HPDE6-E6E7 (cell line): Measurements from ENCODE around the gene SCARB1.

Experiments used
- DNase-seq: peaks from one replicate; pipeline ENCODE4 v3.0.0; 2011; ENCODE audit warnings: missing footprints; ENCODE audit errors: extremely low spot score

Gene SCARB1

GRCh38 chr12:124760560-124760959, 103.1 kb downstream of the SCARB1 start:
- DNase-seq = no peak

GRCh38 chr12:124759841-124760503, 103.7 kb downstream of the SCARB1 start:
- no peak for DNase-seq

GRCh38 chr12:124758266-124759220, 105.1 kb downstream of the SCARB1 start:
- DNase-seq = no peak

- no peak for DNase-seq
These were observed 106.3 kb downstream of the SCARB1 start for GRCh38 chr12:124757329-124757728.

GRCh38 chr12:124756760-124757159, 106.9 kb downstream of the SCARB1 start:
- DNase-seq = no peak

DNA sequence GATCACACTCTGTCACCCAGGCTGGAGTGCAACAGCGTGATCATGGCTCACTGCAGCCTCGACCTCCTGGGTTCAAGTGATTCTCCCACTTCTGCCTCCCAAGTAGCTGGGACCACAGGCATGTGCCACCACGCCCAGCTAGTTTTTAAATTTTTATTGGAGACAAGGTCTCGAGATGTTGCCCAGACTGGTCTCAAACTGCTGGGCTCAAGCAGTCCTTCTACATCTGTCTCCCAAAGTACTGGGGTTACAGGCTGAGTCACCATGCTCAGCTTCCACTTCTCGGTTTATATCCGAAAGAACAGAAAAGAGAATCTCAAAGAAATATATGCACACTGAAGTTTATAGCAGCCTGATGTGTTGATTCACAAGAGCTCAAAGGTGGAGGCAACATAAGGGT, 107.5 kb downstream of the SCARB1 start:
- no peak for DNase-seq

GRCh38 chr12:124755801-124756148, 107.9 kb downstream of the SCARB1 start:
- no peak for DNase-seq

- no peak for DNase-seq
These were observed 108.5 kb downstream of the SCARB1 start for GRCh38 chr12:124754949-124755800.

GRCh38 chr12:124754491-124754890, 109.2 kb downstream of the SCARB1 start:
- DNase-seq = no peak

DNA sequence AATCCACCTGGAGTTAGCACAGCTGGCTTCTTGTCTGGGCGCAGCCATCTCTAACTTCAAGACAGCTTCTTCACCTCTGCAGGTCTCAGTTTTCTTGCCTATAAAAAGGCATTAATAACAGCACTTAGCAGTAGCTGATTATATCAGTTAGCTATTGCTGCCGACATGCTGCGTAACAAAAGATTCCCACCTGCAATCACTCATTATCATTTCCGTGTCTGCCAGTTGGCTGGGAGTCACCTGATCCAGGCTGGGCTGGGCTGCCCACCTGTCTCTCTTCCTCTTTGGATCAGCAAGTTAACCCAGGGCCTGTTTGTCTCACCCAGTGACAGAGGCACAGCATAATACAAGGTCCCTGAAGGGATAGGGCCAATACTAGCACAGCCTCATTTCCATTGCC, 109.7 kb downstream of the SCARB1 start:
- DNase-seq = no peak

DNA sequence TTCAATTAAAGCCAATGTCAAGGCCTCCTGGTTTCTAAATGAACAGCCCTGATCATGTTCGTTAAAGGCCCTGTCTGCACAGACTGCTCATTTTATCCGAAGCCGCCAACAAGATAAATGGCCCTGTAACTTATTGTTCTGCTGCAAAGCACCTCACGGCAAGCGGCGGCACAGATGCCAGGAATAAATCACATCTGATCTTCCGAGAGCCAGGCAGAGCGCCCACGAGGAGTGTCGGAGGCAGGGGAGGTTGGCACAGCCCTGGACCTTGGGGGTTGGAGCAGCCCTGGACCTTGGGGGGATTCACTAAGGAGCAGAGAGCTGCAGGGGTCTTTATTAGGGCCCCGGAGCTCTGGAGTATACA, 110.5 kb downstream of the SCARB1 start:
- DNase-seq = no peak

GRCh38 chr12:124752437-124753227, 111.0 kb downstream of the SCARB1 start:
- DNase-seq = no peak

- DNase-seq = no peak
These were observed 111.9 kb downstream of the SCARB1 start for GRCh38 chr12:124751654-124752355.

DNA sequence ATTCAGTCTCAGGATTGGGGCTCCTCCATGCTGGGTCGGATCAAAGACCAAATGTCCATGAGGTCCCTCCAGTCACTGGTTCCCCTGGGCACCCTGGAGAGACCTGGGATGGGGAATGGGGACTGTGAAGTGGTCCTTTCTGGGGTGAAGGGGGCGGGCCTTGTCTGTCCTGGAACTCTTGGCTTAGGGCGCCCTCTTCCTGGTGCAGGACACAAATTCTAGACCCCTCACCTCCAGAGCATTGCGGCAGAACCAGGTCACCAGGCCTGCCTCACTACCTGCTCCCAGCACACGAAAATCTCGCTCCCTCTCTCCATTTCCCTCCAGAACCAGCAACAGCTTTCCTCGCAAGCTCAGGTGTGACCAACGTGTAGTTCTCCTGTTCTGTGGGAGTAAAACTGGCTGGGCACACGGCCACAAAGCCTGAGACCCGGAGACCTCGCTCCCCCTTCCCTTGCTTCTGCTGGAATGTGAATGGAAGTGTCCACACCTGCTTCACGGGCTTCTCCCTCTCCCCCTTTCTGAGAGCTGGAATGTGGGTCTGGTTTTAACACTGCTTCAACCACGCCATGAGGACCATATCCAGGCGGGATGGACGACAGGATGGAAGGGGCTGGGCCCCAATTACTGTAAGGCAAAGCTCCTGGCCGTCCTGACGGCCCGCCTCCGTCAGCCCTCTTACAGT, 112.7 kb downstream of the SCARB1 start:
- DNase-seq = no peak

DNA sequence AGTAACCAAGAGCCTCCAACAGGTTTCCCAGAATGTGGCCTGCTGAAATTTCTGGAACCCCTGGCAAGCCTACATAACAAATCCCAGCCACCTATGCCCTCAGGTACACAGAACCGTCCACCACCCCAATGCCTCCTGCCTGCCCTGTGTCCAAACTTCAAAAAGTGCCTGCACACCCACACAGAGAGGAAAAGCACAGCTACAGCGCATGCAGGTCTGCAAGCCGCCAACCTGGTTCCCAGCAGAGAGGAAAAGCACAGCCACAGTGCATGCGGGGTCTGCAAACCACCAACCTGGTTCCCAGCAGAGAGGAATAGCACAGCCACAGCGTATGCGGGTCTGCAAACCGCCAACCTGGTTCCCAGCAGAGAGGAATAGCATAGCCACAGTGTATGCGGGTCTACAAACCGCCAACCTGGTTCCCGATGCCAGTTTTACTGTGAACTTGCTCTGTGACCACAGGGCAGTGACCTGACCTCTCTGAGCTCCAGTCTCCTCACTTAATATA, 113.5 kb downstream of the SCARB1 start:
- no peak for DNase-seq

- DNase-seq = no peak
These were observed 113.9 kb downstream of the SCARB1 start for GRCh38 chr12:124749725-124750124.

DNA sequence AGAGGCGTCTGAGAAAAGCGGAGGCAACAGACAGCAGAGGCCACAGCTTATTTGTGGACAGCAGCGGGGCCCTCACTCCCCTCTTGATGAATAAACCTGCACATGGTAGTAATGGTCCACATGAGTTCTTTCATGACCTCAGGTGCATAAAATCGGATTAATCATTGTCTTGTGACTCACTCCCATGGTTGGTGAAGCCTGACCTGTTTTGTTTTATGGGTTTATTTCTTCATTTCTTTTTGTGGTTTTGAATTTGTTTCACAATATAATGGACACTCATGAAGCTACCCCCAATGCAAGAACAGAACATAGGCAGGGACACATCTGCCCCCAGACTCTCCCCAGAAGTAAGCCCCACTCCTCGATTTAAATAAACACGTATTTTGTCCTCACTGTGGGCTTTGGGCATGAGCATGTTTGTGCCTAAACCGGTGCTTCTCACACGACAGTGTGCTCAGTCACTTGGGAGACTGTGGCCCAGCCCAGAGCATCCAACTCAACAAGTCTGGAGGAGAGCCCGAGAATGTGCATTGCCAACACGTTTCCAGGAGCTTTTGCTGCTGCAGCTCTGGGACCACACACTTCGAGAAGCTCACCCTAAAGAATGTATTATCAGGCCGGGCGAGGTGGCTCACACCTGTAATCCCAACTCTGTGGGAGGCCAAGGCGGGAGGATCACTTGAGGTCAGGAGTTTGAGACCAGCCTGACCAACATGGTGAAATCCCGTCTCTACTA, 116.1 kb downstream of the SCARB1 start:
- peak; percentile 96 for DNase-seq

- DNase-seq = no peak
These were observed 116.8 kb downstream of the SCARB1 start for GRCh38 chr12:124746649-124747425.
